ENCODE data around the gene DAB2IP.
A peak's percentile ranks its signal among the peaks of the same experiment; 100 is the strongest.

DNA sequence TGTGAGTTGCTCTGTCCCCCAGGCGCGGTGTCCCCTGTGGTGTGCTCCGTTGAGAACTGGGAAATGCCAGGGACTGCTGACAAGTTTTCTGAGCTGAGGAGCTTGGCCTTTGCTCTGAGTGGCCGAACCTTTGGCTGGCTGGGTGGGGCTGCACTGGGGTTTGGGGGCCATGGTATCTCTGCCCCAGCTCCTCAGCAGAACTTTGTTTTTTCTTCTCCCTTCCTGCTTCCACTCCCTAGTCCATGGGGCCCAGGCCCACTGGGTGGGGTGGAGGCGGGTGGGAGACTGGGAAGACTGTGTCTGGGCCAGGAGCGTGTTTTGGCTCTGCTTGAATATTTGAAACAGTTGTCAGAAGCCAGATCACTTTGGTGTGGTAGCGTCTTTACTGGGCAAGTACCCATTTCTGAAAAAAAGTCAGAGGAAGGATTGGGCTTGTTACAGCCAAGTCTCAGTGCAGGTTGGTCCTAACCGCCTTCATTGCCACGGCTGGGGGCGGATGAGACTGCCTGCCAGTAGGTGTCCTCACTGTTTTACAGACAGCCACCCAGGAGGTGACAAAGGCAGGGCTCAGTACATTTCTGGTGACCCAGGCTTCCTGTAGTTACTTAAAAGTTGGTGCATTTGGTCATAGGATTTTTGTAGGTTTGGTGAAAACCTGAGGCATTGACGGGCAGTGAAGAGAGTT is 92.7 kb downstream of the DAB2IP start:
- TF ChIP-seq, protein P1, sequence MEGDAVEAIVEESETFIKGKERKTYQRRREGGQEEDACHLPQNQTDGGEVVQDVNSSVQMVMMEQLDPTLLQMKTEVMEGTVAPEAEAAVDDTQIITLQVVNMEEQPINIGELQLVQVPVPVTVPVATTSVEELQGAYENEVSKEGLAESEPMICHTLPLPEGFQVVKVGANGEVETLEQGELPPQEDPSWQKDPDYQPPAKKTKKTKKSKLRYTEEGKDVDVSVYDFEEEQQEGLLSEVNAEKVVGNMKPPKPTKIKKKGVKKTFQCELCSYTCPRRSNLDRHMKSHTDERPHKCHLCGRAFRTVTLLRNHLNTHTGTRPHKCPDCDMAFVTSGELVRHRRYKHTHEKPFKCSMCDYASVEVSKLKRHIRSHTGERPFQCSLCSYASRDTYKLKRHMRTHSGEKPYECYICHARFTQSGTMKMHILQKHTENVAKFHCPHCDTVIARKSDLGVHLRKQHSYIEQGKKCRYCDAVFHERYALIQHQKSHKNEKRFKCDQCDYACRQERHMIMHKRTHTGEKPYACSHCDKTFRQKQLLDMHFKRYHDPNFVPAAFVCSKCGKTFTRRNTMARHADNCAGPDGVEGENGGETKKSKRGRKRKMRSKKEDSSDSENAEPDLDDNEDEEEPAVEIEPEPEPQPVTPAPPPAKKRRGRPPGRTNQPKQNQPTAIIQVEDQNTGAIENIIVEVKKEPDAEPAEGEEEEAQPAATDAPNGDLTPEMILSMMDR (conservative IDR thresholded peaks at IDR 0.05; ENCODE audit: low read depth, low read length), result peak; percentile 67
- TF ChIP-seq EZH2phosphoT487 (IDR thresholded peaks at IDR 0.05; ENCODE audit: borderline replicate concordance, low read length), result no peak
- TF ChIP-seq EZH2 (IDR thresholded peaks at IDR 0.05; ENCODE audit: low read length, unreplicated experiment), result no peak

Measured in PC-3 (cell line).